PC-3 (cell line): ENCODE results near the gene ATP8A2.
"Not testable (repeated sequence)": the region's sequence is repeated elsewhere in the genome, so short reads cannot be mapped to it uniquely, and the experiment has no call there.

Source experiments
- CTCF ChIP-seq: fragments of 300-600 bp; sonication (generic); conservative IDR thresholded peaks from 2 replicates; pipeline ENCODE4 v1.5.1; 2017; ENCODE audit warnings: antibody characterized with exemption, low read depth, mild to moderate bottlenecking, low read length
- EZH2 ChIP-seq: fragments of 300-600 bp; sonication (generic); IDR thresholded peaks from one replicate; pipeline ENCODE4 v1.6.1; 2017; ENCODE audit warnings: antibody characterized with exemption, mild to moderate bottlenecking, low read length; ENCODE audit not compliant: unreplicated experiment
- EZH2phosphoT487 ChIP-seq: fragments of 300-600 bp; sonication (generic); IDR thresholded peaks from 2 replicates; pipeline ENCODE4 v1.6.1; 2018; ENCODE audit warnings: mild to moderate bottlenecking, antibody characterized with exemption, low read length, borderline replicate concordance

- not testable (repeated sequence) for TF ChIP-seq CTCF, EZH2, EZH2phosphoT487
Observed at GRCh38 chr13:25954943-25955342, 583.2 kb downstream of the ATP8A2 start.
